Measurements from ENCODE around the gene CFAP61.

- TF ChIP-seq CTCF (IDR thresholded peaks at IDR 0.05) (no peak), POLR2A (IDR thresholded peaks at IDR 0.05) (no peak)
Observed at GRCh38 chr20:20327746-20328145, 275.4 kb downstream of the CFAP61 start.
